IPS DF 6.9 (cell line): Measurements from ENCODE around the gene ACSM3.

Experiments used
- DNase-seq: peaks from one replicate; pipeline ENCODE4 v3.0.0-alpha.2; 2013; ENCODE audit warnings: low read depth, low spot score
- H3K27ac ChIP-seq: one replicate; pipeline ENCODE4 v1.5.1; 2013; ENCODE audit warnings: low read length, control low read depth
- H3K27me3 ChIP-seq: 2 replicates; pipeline ENCODE4 v1.6.1; 2013; ENCODE audit warnings: mild to moderate bottlenecking, low read length; ENCODE audit not compliant: control insufficient read depth, insufficient read depth
- H3K36me3 ChIP-seq: 2 replicates; pipeline ENCODE4 v1.6.1; 2013; ENCODE audit warnings: low read length; ENCODE audit not compliant: control insufficient read depth, insufficient read depth
- H3K4me1 ChIP-seq: 2 replicates; pipeline ENCODE4 v1.6.1; 2013; ENCODE audit warnings: low read length; ENCODE audit not compliant: control insufficient read depth, insufficient read depth
- H3K4me3 ChIP-seq: 2 replicates; pipeline ENCODE4 v1.5.1; 2013; ENCODE audit warnings: mild to moderate bottlenecking, low read length
- H3K9me3 ChIP-seq: 2 replicates; pipeline ENCODE4 v1.6.1; 2013; ENCODE audit warnings: low read length, inconsistent platforms; ENCODE audit not compliant: control insufficient read depth, insufficient read depth
- WGBS: extraction: QIAGEN DNeasy Blood & Tissue Kit; methylation state at CpG from one replicate; pipeline ENCODE4 v1.1.7; 2013; ENCODE audit warnings: mixed read lengths, missing lambda C conversion rate; ENCODE audit not compliant: insufficient read length, insufficient coverage; 5-methylcytosine and 5-hydroxymethylcytosine counted together

ACSM3 gene

GRCh38 chr16:20740901-20741521 lies 22.8 kb upstream of the ACSM3 start:
- Histone ChIP-seq H3K4me1 (no peaks in the 10 kb centered on the region), H3K9me3 (no peaks in the 10 kb centered on the region), H3K36me3 (peaks cover 3% of the 10 kb centered on the region; the same call in 1 of the 2 replicates), H3K27ac (no peak overlapping the region), H3K27me3 (no peaks in the 10 kb centered on the region), H3K4me3 (peak overlapping the region; percentile 97)
- no CpG with 5 or more reads among the region's 36 CpGs for WGBS
- DNase-seq: peak; percentile 27

GRCh38 chr16:20741554-20742285 lies 22.1 kb upstream of the ACSM3 start, which contains the start of gene THUMPD1:
Gene THUMPD1, minus strand, starts transcription at chr16:20741818. Its CDS starts 79 bp downstream, at chr16:20741739.
- Histone ChIP-seq H3K4me3 (peak within 1 kb of the TSS; percentile 97), H3K4me1 (no peaks in the 10 kb centered on the region), H3K36me3 (peaks cover 3% of the 10 kb centered on the region; the same call in 1 of the 2 replicates), H3K9me3 (no peaks in the 10 kb centered on the region), H3K27me3 (no peaks in the 10 kb centered on the region), H3K27ac (no peak within 1 kb of the TSS)
- no CpG with 5 or more reads among the region's 42 CpGs for WGBS
- DNase-seq: peak; percentile 92

- Histone ChIP-seq H3K9me3 (no peaks in the 10 kb centered on the region; the same call in 1 of the 2 replicates), H3K4me1 (no peaks in the 10 kb centered on the region), H3K4me3 (no peak overlapping the region), H3K36me3 (no peaks in the 10 kb centered on the region), H3K27me3 (no peaks in the 10 kb centered on the region), H3K27ac (no peak overlapping the region)
- DNase-seq: no peak
Observed at GRCh38 chr16:20743591-20743990, 20.2 kb upstream of the ACSM3 start.

GRCh38 chr16:20744922-20745440 lies 18.8 kb upstream of the ACSM3 start:
- no peaks in the 10 kb centered on the region for H3K27me3 ChIP-seq
- no peaks in the 10 kb centered on the region for H3K4me1 ChIP-seq
- H3K27ac ChIP-seq: no peak overlapping the region
- no peak overlapping the region for H3K4me3 ChIP-seq
- no peak for DNase-seq
- H3K36me3 ChIP-seq: no peaks in the 10 kb centered on the region
- H3K9me3 ChIP-seq: no peaks in the 10 kb centered on the region; the same call in 1 of the 2 replicates
- no CpG with 5 or more reads among the region's 7 CpGs for WGBS

GRCh38 chr16:20746461-20746860 lies 17.4 kb upstream of the ACSM3 start:
- H3K9me3 ChIP-seq: no peaks in the 10 kb centered on the region; the same call in 1 of the 2 replicates
- no peaks in the 10 kb centered on the region for H3K4me1 ChIP-seq
- H3K27ac ChIP-seq: no peak overlapping the region
- H3K4me3 ChIP-seq: no peak overlapping the region
- DNase-seq: no peak
- no CpG with 5 or more reads among the region's 3 CpGs for whole genome bisulfite sequencing
- H3K36me3 ChIP-seq: no peaks in the 10 kb centered on the region
- no peaks in the 10 kb centered on the region for H3K27me3 ChIP-seq

GRCh38 chr16:20747030-20747816 lies 16.6 kb upstream of the ACSM3 start:
- H3K4me3 ChIP-seq: no peak overlapping the region
- DNase-seq: no peak
- H3K4me1 ChIP-seq: no peaks in the 10 kb centered on the region
- no peak overlapping the region for H3K27ac ChIP-seq
- H3K27me3 ChIP-seq: no peaks in the 10 kb centered on the region
- WGBS: no CpG with 5 or more reads among the region's 4 CpGs
- H3K9me3 ChIP-seq: no peaks in the 10 kb centered on the region; the same call in 1 of the 2 replicates
- no peaks in the 10 kb centered on the region for H3K36me3 ChIP-seq

GRCh38 chr16:20749474-20749873 lies 14.3 kb upstream of the ACSM3 start:
- H3K36me3 ChIP-seq: no peaks in the 10 kb centered on the region
- H3K4me1 ChIP-seq: no peaks in the 10 kb centered on the region
- H3K27me3 ChIP-seq: no peaks in the 10 kb centered on the region
- DNase-seq: no peak
- no peak overlapping the region for H3K27ac ChIP-seq
- no CpG with 5 or more reads among the region's 1 CpG for WGBS
- H3K9me3 ChIP-seq: no peaks in the 10 kb centered on the region; the same call in 1 of the 2 replicates
- no peak overlapping the region for H3K4me3 ChIP-seq

- Histone ChIP-seq H3K4me3 (no peak overlapping the region), H3K27ac (no peak overlapping the region), H3K4me1 (no peaks in the 10 kb centered on the region), H3K9me3 (no peaks in the 10 kb centered on the region; the same call in 1 of the 2 replicates), H3K27me3 (no peaks in the 10 kb centered on the region), H3K36me3 (no peaks in the 10 kb centered on the region)
- WGBS: no CpG with 5 or more reads among the region's 1 CpG
- no peak for DNase-seq
Observed at GRCh38 chr16:20750558-20750957, 13.3 kb upstream of the ACSM3 start.

GRCh38 chr16:20753727-20754126 lies 10.1 kb upstream of the ACSM3 start:
- H3K9me3 ChIP-seq: no peaks in the 10 kb centered on the region
- no peaks in the 10 kb centered on the region for H3K36me3 ChIP-seq
- no peaks in the 10 kb centered on the region for H3K27me3 ChIP-seq
- no peak for DNase-seq
- WGBS: no CpG with 5 or more reads among the region's 1 CpG
- H3K27ac ChIP-seq: no peak overlapping the region
- H3K4me1 ChIP-seq: no peaks in the 10 kb centered on the region
- no peak overlapping the region for H3K4me3 ChIP-seq

GRCh38 chr16:20755238-20755637 lies 8.6 kb upstream of the ACSM3 start:
- Histone ChIP-seq H3K4me3 (no peak overlapping the region), H3K27me3 (no peaks in the 10 kb centered on the region), H3K9me3 (no peaks in the 10 kb centered on the region), H3K36me3 (no peaks in the 10 kb centered on the region), H3K4me1 (no peaks in the 10 kb centered on the region), H3K27ac (no peak overlapping the region)
- no peak for DNase-seq
- WGBS: no CpG with 5 or more reads among the region's 1 CpG
